CD4-positive, CD25-positive, alpha-beta regulatory T cell (primary cell): Measurements from ENCODE around the gene NOTCH2. TPM values are rescaled to one million over a fixed set of nuclear protein-coding genes. Genes with fewer than 3 reads are reported as not detected.
"Not testable (repeated sequence)": the region's sequence is repeated elsewhere in the genome, so short reads cannot be mapped to it uniquely, and the experiment has no call there.

Experiments used
- ATAC-seq, 2 donors: fragments of 150-1000 bp; cut with Tn5 transposase; one replicate each; pipeline ENCODE4 v1.10.0; 2021; ENCODE audit warnings: low read depth in 2 of 2, moderate number of reproducible peaks in 2 of 2, moderate library complexity in 1 of 2
- DNase-seq, 3 donors: peaks; one replicate each; pipeline versions ENCODE4 v3.0.0 to v3.0.0-alpha.2; 2012 to 2022; ENCODE audit warnings: mixed read lengths in 1 of 3
- H3K27ac ChIP-seq: one replicate; pipeline ENCODE4 v1.7.0; 2013; ENCODE audit warnings: mild to moderate bottlenecking, low read length; ENCODE audit not compliant: insufficient read depth, poor library complexity, severe bottlenecking
- H3K27me3 ChIP-seq: one replicate; pipeline ENCODE4 v1.7.0; 2013; ENCODE audit warnings: low read length; ENCODE audit not compliant: control insufficient read depth, insufficient read depth
- H3K36me3 ChIP-seq: one replicate; pipeline ENCODE4 v1.7.0; 2013; ENCODE audit warnings: mild to moderate bottlenecking, low read length, moderate library complexity; ENCODE audit not compliant: control insufficient read depth, insufficient read depth
- H3K4me1 ChIP-seq: 2 replicates; pipeline ENCODE4 v1.7.0; 2013; ENCODE audit warnings: mild to moderate bottlenecking, low read length; ENCODE audit not compliant: insufficient read depth, control insufficient read depth, poor library complexity, severe bottlenecking
- H3K4me3 ChIP-seq: one replicate; pipeline ENCODE4 v1.7.0; 2013; ENCODE audit warnings: low read depth, mild to moderate bottlenecking, low read length, moderate library complexity
- H3K9me3 ChIP-seq, 2 experiments: 1 replicate in 1 of 2; 2 replicates in 1 of 2; pipeline ENCODE4 v1.7.0; 2013; ENCODE audit warnings: low read length in 2 of 2, mild to moderate bottlenecking in 1 of 2, moderate library complexity in 1 of 2; ENCODE audit not compliant: control insufficient read depth in 2 of 2
- H3K27ac Mint-ChIP-seq, 3 donors: one replicate each; pipeline ENCODE4 v1.8.0; 2020 to 2022; ENCODE audit warnings: mild to moderate bottlenecking in 3 of 3, mixed read lengths in 3 of 3, moderate library complexity in 2 of 3
- H3K27me3 Mint-ChIP-seq: one replicate; pipeline ENCODE4 v1.8.0; 2022; ENCODE audit warnings: mild to moderate bottlenecking, mixed read lengths
- H3K36me3 Mint-ChIP-seq: one replicate; pipeline ENCODE4 v1.8.0; 2020; ENCODE audit warnings: mixed read lengths
- H3K4me1 Mint-ChIP-seq, 4 donors: one replicate each; pipeline ENCODE4 v1.8.0; 2020 to 2022; ENCODE audit warnings: mixed read lengths in 4 of 4, mild to moderate bottlenecking in 1 of 4
- H3K4me3 Mint-ChIP-seq, 4 donors: one replicate each; pipeline ENCODE4 v1.8.0; 2020 to 2022; ENCODE audit warnings: mild to moderate bottlenecking in 4 of 4, mixed read lengths in 4 of 4, moderate library complexity in 3 of 4
- H3K9me3 Mint-ChIP-seq, 7 donors: one replicate each; pipeline ENCODE4 v1.8.0; 2020 to 2022; ENCODE audit warnings: mixed read lengths in 7 of 7, mild to moderate bottlenecking in 3 of 7, moderate library complexity in 2 of 7
- polyA plus RNA-seq, 4 donors: library from polyadenylated mRNA; unstranded; fragments of 300-500 nt; fragmentation: Illumina TruSeq; gene quantifications; one replicate each; pipeline ENCODE4 v1.2.3, GENCODE V29; 2021
- total RNA-seq: library from RNA; stranded (reverse); gene quantifications from one replicate; pipeline ENCODE4 v1.2.3, GENCODE V29; 2022

The NOTCH2 gene
- total RNA-seq (54.2 TPM), polyA plus RNA-seq (10 to 100 TPM; 13.9 to 25.8 (median 20.3) TPM)

DNA sequence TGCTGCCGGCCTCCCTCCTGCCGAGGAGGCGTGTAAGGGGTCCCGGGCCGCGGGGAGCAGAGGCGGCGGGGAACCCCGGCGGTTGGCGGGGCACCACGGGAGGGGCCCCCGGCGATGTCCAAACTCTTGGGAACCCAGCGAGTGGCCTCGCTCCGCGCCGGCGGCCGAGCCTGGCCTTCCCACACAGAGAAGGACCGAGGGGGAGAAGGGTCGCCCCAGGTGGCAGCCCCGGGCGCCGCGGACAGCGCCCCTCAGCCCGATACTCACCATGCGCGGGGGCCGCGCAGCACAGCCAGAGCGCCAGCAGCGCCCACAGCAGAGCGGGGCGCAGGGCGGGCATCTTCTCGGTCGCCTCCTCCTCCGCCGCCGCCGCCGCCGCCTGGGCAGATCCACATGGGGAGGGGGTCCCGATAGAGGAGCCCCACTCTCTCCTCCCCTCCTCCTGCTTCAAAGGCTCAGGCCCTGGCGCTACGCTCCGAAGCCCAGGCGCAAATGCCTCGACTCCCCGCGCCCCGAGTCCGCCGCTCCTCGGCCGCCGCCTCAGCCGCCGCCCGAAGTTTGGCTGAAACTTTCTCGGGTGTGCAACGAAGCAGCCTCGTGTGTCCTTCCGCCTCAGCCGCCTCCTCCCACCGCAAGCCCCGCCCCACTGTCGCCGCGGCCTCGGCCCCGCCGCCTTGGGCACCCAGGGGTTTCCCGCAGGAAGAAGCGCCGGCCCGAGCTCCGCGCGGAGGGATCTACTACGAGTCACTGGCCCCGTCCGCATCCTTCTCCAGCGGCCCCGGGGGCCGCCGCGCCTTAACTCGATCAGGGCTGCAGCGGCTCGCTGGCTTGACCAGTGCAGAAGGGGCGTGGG is at the start of gene NOTCH2:
Gene NOTCH2 (minus strand): TSS at position 596 of the 853 bp plus-strand sequence. CDS start 256 bp downstream, at position 340.
- H3K4me1 ChIP-seq, H3K9me3 ChIP-seq, H3K4me3 ChIP-seq, H3K27me3 ChIP-seq, H3K27me3 Mint-ChIP-seq, H3K36me3 Mint-ChIP-seq, H3K36me3 ChIP-seq, H3K9me3 Mint-ChIP-seq: not testable (repeated sequence)
- H3K27ac Mint-ChIP-seq = peak within 1 kb of the TSS in 1 of 3 donors; percentile 48
- H3K4me3 Mint-ChIP-seq = peak within 1 kb of the TSS; percentile 44 to 82 (median 75)
- peaks cover 0 to 11% (median 1%) of the 10 kb centered on the region in 4 donors for H3K4me1 Mint-ChIP-seq
- peak within 1 kb of the TSS; percentile 47 for H3K27ac ChIP-seq
- DNase-seq (peak; percentile 60 to 83 (median 69)), ATAC-seq (peak; percentile 55 to 68)

DNA sequence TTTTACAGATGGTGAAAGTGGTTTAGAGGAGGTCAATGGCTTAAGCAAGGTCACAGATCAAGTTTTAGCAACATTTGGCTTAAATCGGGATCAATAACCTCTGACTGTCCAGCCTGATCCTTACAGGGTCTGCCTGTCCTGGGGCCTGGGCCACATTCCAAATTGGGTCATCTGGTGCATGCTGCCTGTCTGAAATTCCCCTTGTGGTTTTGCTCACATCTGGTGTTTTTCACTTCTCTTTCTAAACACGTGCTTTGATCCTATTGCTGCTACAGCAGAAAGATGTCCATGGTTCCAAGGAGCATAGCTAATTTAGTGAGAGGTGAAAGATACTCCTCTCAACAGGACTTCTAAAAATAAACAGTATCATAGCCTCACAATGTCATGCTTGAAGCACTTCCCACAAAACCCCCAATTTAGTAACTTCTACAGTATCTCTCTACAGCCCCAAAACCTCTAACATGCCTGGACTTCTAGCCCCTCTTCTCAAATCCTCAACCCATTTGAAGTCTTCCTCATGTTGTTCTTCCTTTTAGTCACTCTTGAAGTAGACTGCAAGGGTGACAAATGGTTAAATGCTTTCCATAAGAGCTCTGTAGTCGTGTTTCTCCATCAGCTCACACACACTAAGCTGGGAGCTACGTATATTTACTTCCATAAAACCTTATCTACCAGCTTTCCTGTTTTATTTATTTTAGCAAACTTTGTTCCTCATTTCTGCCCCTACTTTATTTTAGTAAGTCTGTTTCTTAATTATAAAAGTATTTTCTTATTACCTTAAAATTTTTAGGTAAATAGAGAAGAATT is 48.1 kb upstream of the NOTCH2 start:
- not testable (repeated sequence) for DNase-seq, H3K9me3 ChIP-seq, H3K27ac ChIP-seq, H3K4me3 Mint-ChIP-seq, H3K9me3 Mint-ChIP-seq, H3K27ac Mint-ChIP-seq, H3K27me3 ChIP-seq, H3K4me1 Mint-ChIP-seq, H3K4me1 ChIP-seq, H3K27me3 Mint-ChIP-seq, H3K36me3 ChIP-seq, ATAC-seq, H3K4me3 ChIP-seq, H3K36me3 Mint-ChIP-seq

GRCh38 chr1:120116094-120116493 is 46.6 kb upstream of the NOTCH2 start:
- H3K36me3 ChIP-seq, H3K27ac ChIP-seq, H3K4me3 ChIP-seq, H3K36me3 Mint-ChIP-seq, H3K9me3 Mint-ChIP-seq, H3K27me3 Mint-ChIP-seq, ATAC-seq, H3K4me1 ChIP-seq, DNase-seq, H3K4me1 Mint-ChIP-seq, H3K27ac Mint-ChIP-seq, H3K27me3 ChIP-seq, H3K4me3 Mint-ChIP-seq, H3K9me3 ChIP-seq: not testable (repeated sequence)

DNA sequence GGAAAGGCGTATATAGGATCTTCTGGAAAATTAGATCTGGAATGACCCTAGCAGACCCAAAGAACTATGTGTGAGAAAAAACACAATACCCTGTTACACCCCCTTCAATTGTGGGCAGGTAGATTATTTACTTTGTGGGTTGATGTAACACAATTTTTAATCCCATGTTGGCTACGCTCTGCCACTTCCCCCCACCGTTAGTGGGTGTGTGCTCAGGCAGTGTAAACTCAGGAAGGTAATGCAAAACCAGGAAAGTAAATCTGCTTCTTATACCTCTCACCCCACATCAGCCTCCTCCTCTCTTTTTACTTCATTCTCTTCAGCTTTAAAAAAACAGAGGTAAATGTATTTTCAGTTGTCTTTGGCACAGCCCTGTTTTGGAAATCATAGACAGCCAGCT is 43.7 kb upstream of the NOTCH2 start:
- H3K9me3 Mint-ChIP-seq, H3K4me1 ChIP-seq, H3K36me3 Mint-ChIP-seq, H3K27me3 Mint-ChIP-seq, DNase-seq, H3K9me3 ChIP-seq, H3K36me3 ChIP-seq, H3K4me3 ChIP-seq, ATAC-seq, H3K27me3 ChIP-seq, H3K27ac ChIP-seq, H3K4me1 Mint-ChIP-seq, H3K4me3 Mint-ChIP-seq, H3K27ac Mint-ChIP-seq: not testable (repeated sequence)

DNA sequence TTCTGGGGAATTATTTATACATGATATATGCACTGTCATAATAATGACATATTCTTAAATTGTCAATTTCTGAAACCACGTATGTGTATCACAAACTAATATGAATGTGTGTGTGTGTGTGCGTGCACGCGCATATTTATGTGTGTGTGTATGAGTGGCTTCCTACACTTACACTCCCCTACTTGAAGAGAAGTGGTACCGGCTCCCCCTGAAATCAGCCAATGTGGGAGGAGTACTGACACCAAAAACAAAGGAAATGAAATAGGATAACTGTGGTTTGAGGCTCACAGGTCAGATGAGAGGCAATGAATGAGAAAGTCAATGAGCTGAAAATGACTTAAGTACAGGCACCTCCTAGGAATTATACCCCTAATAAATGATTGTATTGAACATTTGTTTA is 42.8 kb upstream of the NOTCH2 start:
- not testable (repeated sequence) for H3K4me1 Mint-ChIP-seq, ATAC-seq, H3K36me3 Mint-ChIP-seq, H3K27ac Mint-ChIP-seq, H3K4me1 ChIP-seq, H3K27me3 ChIP-seq, H3K4me3 Mint-ChIP-seq, H3K27me3 Mint-ChIP-seq, H3K9me3 ChIP-seq, H3K36me3 ChIP-seq, H3K4me3 ChIP-seq, DNase-seq, H3K9me3 Mint-ChIP-seq, H3K27ac ChIP-seq

DNA sequence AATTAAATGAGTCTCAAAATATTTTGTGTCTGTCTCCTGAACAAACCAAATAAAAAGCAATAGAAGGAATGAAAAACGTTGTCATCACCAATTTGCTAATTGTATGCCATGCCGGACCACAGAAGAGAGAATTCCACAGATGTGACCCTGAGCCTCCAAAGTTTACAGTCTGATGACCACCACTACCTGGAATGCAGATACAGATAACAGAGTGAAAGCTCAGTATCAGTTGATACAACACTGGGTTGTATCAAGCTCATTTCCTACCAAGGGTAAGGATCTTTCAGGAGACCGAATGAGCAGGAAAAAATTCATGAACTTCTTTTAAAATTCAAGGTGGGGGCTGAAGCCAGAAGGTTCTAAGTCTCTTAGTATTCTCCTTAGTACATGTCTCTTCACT is 42.3 kb upstream of the NOTCH2 start:
- H3K9me3 Mint-ChIP-seq, H3K4me3 Mint-ChIP-seq, H3K27me3 Mint-ChIP-seq, H3K9me3 ChIP-seq, H3K27ac Mint-ChIP-seq, H3K4me1 Mint-ChIP-seq, H3K27ac ChIP-seq, H3K4me1 ChIP-seq, H3K36me3 ChIP-seq, H3K27me3 ChIP-seq, ATAC-seq, H3K4me3 ChIP-seq, DNase-seq, H3K36me3 Mint-ChIP-seq: not testable (repeated sequence)

- not testable (repeated sequence) for H3K27ac Mint-ChIP-seq, H3K9me3 ChIP-seq, H3K4me3 Mint-ChIP-seq, H3K4me1 ChIP-seq, H3K36me3 Mint-ChIP-seq, H3K9me3 Mint-ChIP-seq, H3K27me3 ChIP-seq, H3K27ac ChIP-seq, H3K27me3 Mint-ChIP-seq, H3K4me1 Mint-ChIP-seq, ATAC-seq, DNase-seq, H3K36me3 ChIP-seq, H3K4me3 ChIP-seq
Observed at GRCh38 chr1:120111008-120111407, 41.5 kb upstream of the NOTCH2 start.

DNA sequence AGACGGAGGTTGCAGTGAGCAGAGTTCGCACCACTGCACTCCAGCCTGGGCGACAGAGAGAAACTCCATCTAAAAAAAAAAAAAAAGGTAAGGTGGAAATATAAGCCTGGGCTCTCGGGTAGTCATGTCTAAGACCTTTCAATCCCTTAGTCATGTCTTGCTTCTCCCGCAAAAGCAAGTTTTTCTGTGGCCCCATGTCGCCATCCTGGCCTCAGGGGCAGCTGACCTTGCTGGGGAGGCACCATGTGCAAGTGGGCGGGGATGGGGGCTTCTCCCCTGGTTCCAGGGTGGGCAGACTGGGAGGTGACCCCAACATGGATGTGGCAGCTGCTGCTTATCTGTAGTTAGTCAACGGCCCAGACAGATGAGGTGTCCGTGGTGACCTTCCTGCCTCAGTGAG is 40.2 kb upstream of the NOTCH2 start:
- DNase-seq, H3K27ac ChIP-seq, H3K36me3 Mint-ChIP-seq, ATAC-seq, H3K27me3 Mint-ChIP-seq, H3K4me1 Mint-ChIP-seq, H3K4me3 ChIP-seq, H3K27ac Mint-ChIP-seq, H3K4me3 Mint-ChIP-seq, H3K36me3 ChIP-seq, H3K9me3 Mint-ChIP-seq, H3K4me1 ChIP-seq, H3K9me3 ChIP-seq, H3K27me3 ChIP-seq: not testable (repeated sequence)
